Glutamatergic neuron (in vitro differentiated cells): ENCODE data around the gene DQX1. TPM values are rescaled to one million over a fixed set of nuclear protein-coding genes. Genes with fewer than 3 reads are reported as not detected.

Experiments used
- DNase-seq: peaks from one replicate; pipeline ENCODE4 v3.0.0; 2022
- H3K27ac Mint-ChIP-seq: one replicate; pipeline ENCODE4 v1.8.0; 2020; ENCODE audit warnings: mild to moderate bottlenecking, mixed read lengths, inconsistent platforms; ENCODE audit not compliant: unreplicated experiment
- H3K27me3 Mint-ChIP-seq: one replicate; pipeline ENCODE4 v1.8.0; 2020; ENCODE audit warnings: mild to moderate bottlenecking, moderate library complexity, mixed read lengths, inconsistent platforms; ENCODE audit not compliant: unreplicated experiment
- H3K36me3 Mint-ChIP-seq: one replicate; pipeline ENCODE4 v1.8.0; 2020; ENCODE audit warnings: mild to moderate bottlenecking, mixed read lengths, inconsistent platforms; ENCODE audit not compliant: unreplicated experiment
- H3K4me1 Mint-ChIP-seq: one replicate; pipeline ENCODE4 v1.8.0; 2020; ENCODE audit warnings: mild to moderate bottlenecking, low read depth, mixed read lengths, inconsistent platforms; ENCODE audit not compliant: unreplicated experiment
- H3K4me3 Mint-ChIP-seq: one replicate; pipeline ENCODE4 v1.8.0; 2020; ENCODE audit warnings: mild to moderate bottlenecking, mixed read lengths, inconsistent platforms; ENCODE audit not compliant: unreplicated experiment
- H3K9me3 Mint-ChIP-seq: one replicate; pipeline ENCODE4 v1.8.0; 2020; ENCODE audit warnings: mild to moderate bottlenecking, moderate library complexity, mixed read lengths, inconsistent platforms; ENCODE audit not compliant: unreplicated experiment
- CTCF ChIP-seq: fragments of 200-600 bp; sonication (generic); IDR thresholded peaks from one replicate; pipeline ENCODE4 v1.5.0; 2021; ENCODE audit not compliant: partially characterized antibody, unreplicated experiment
- total RNA-seq: library from RNA; stranded (reverse); fragmentation: NEBNext Ultra II Directional; extraction: Animal tissue kit (Norgen Biotek cat#: 25700); gene quantifications from one replicate; pipeline ENCODE4 v1.2.1, GENCODE V29; 2021; ENCODE audit not compliant: unreplicated experiment

The DQX1 gene
- total RNA-seq, 1 donor from 2014 or later: 0.91 TPM

- Mint-ChIP-seq H3K4me1 (no peaks in the 10 kb centered on the region), H3K9me3 (peaks cover 8% of the 10 kb centered on the region), H3K27ac (no peak overlapping the region), H3K4me3 (no peak overlapping the region), H3K36me3 (no peaks in the 10 kb centered on the region), H3K27me3 (peaks cover 17% of the 10 kb centered on the region)
- no peak for TF ChIP-seq CTCF
- DNase-seq: no peak
Observed at GRCh38 chr2:74558284-74559230, 32.5 kb upstream of the DQX1 start.

- Mint-ChIP-seq H3K9me3 (peaks cover 9% of the 10 kb centered on the region), H3K4me3 (no peak overlapping the region)
- no peak for TF ChIP-seq CTCF
Observed at GRCh38 chr2:74556831-74557370, 30.9 kb upstream of the DQX1 start.

GRCh38 chr2:74556159-74556558 lies 30.1 kb upstream of the DQX1 start:
- peaks cover 26% of the 10 kb centered on the region for H3K27me3 Mint-ChIP-seq
- no peak for TF ChIP-seq CTCF
- peaks cover 9% of the 10 kb centered on the region for H3K36me3 Mint-ChIP-seq
- peaks cover 14% of the 10 kb centered on the region for H3K9me3 Mint-ChIP-seq
- peaks cover 14% of the 10 kb centered on the region for H3K4me1 Mint-ChIP-seq
- H3K27ac Mint-ChIP-seq: no peak overlapping the region
- DNase-seq: no peak
- no peak overlapping the region for H3K4me3 Mint-ChIP-seq

More at GRCh38 chr2:74556831-74557370, 30.9 kb upstream of the DQX1 start:
- no peak for DNase-seq
- peaks cover 2% of the 10 kb centered on the region for H3K36me3 Mint-ChIP-seq
- H3K4me1 Mint-ChIP-seq: peaks cover 8% of the 10 kb centered on the region
- H3K27me3 Mint-ChIP-seq: peaks cover 23% of the 10 kb centered on the region
- no peak overlapping the region for H3K27ac Mint-ChIP-seq

GRCh38 chr2:74555610-74556103 lies 29.6 kb upstream of the DQX1 start:
- no peak for TF ChIP-seq CTCF
- peaks cover 28% of the 10 kb centered on the region for H3K27me3 Mint-ChIP-seq
- H3K27ac Mint-ChIP-seq: no peak overlapping the region

More at GRCh38 chr2:74555610-74556103, 29.6 kb upstream of the DQX1 start:
- no peak for DNase-seq
- Mint-ChIP-seq H3K9me3 (peaks cover 14% of the 10 kb centered on the region), H3K36me3 (peaks cover 9% of the 10 kb centered on the region), H3K4me3 (peak overlapping the region; percentile 92), H3K4me1 (peaks cover 17% of the 10 kb centered on the region)
